GM10248 (cell line): ENCODE data around the gene GTF3C2.

ENCODE experiments used
- CTCF ChIA-PET: fragments of 300-600 bp; sonication (Branson Sonifier 250); formaldehyde crosslinking; extraction: SDS; loops from one replicate; lab custom pipeline; 2021; ENCODE audit warnings: antibody characterized with exemption; lab: Yijun Ruan, JAX
- POLR2A ChIA-PET: fragments of 350-650 bp; sonication (Branson Sonifier 250); formaldehyde crosslinking; extraction: SDS; loops from one replicate; lab custom pipeline; 2020; ENCODE audit warnings: antibody characterized with exemption; lab: Yijun Ruan, JAX
- DNase-seq: peaks from one replicate; pipeline ENCODE4 v3.0.0; 2012; ENCODE audit errors: extremely low spot score
- TF ChIP-seq, protein P1 (sequence below): IDR thresholded peaks from 2 replicates; pipeline ENCODE4 v1.5.1; 2012; ENCODE audit warnings: mild to moderate bottlenecking, low read depth; ENCODE audit errors: extremely low read depth, missing control alignments, control extremely low read depth

Gene GTF3C2

DNA sequence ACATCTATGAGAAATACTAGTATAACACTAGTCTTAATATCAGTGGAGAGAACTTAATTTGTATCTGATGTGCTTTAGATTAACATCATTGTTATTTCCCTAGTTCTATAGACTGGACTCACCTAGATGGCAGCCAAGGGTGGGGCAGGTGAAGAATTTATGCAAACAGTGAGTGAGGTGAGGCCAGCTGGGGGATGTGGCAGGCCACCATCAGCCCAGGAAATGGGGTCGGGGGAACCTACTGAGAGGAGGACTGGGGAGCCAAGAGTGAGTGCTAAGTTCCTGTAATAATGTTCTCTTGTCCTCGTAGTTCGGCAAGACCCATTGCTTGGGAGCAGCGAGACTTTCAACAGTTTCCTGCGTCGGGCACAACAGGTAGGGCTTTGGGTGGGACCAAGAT, 16.4 kb upstream of the GTF3C2 start:
- POLR2A ChIA-PET = no interaction called here
- TF ChIP-seq, protein P1, sequence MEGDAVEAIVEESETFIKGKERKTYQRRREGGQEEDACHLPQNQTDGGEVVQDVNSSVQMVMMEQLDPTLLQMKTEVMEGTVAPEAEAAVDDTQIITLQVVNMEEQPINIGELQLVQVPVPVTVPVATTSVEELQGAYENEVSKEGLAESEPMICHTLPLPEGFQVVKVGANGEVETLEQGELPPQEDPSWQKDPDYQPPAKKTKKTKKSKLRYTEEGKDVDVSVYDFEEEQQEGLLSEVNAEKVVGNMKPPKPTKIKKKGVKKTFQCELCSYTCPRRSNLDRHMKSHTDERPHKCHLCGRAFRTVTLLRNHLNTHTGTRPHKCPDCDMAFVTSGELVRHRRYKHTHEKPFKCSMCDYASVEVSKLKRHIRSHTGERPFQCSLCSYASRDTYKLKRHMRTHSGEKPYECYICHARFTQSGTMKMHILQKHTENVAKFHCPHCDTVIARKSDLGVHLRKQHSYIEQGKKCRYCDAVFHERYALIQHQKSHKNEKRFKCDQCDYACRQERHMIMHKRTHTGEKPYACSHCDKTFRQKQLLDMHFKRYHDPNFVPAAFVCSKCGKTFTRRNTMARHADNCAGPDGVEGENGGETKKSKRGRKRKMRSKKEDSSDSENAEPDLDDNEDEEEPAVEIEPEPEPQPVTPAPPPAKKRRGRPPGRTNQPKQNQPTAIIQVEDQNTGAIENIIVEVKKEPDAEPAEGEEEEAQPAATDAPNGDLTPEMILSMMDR = no peak
- CTCF ChIA-PET = no interaction called here
- no peak for DNase-seq

DNA sequence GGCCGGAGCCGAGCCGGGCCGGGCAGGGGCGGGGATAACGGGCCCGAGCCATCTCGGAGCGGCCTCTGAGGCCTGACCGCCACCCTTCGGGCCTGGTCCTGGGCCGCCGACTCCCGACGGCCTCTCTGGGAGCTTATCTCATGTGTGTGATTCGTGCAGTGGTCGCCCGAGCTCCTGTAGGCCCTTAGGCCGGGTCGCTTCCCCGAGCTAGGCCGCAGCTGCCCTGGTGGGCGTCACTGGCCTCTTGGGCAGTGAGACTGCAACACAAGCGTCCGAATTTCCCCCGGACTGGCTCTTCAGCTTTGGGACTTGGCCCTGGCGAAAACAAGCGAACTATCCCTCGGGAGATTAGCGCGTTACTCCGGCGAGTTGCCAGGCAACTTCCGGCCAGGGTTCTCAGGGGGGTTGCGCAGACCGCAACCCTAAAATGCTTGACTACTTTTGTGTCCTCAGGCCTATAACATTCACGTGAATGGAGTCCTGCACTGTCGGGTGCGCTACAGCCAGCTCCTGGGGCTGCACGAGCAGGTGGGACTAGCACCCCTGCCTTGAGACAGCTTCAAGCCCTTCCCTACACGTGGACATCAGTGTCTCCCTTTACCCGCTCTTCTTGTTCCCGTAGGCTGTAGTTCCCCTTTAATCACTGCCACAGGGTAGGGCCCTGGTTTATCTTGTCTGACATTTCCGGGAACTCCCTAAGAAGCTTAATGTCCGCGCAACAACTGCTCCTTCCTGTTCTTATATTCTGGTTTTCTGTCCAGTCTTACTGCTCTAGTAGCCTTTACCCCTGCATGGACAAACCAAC, 14.5 kb upstream of the GTF3C2 start:
- peak; percentile 42 for DNase-seq
- TF ChIP-seq, protein P1 = no peak
- CTCF ChIA-PET = interaction anchor here (0.8 to 2.3 kb wide), 5 partner anchors 9 to 71 kb away, joined by 3 to 13 read pairs (median 3); partner anchors contain the start of gene ZNF513
- POLR2A ChIA-PET = interaction anchor here (0.5 to 1.6 kb wide), 2 partner anchors 10 to 1226 kb away, joined by 7 read pairs; partner anchors contain the start of gene ZNF513

DNA sequence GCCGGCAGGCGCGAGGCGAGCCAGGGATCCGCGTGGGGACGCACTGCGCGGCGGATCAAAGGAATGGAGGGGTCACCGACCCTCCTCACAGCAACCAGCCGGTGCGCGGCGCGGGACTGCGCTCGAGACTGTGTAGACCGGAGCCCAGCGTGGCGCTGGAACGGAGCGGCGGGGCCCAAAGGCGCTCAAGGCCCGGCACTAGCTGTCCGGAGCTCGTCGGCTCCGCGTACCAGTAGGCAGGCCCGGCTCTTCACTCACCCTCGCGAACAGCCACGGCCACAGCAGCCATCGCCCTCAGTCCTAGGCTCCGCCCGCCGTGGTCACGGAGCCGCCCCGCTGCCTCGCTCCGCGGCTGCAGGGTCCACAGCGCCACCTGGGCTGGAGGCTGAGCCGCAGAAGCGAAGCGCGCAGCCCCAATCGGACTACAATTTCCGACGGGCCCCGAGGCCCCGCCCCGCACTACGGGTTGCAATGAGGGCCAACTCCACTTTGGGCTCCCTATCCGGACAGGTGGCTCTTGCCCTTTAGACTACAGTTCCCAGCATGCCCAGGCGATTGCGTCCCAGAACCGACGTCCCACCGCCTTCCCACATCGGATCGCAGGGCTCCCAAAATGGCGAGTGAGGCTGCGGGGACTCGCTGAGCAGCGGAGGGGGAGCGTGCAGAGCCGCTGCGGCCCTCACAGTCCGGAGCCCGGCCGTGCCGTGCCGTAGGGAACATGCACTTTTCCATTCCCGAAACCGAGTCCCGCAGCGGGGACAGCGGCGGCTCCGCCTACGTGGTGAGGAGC, 13.7 kb upstream of the GTF3C2 start, which contains the start of the genes EIF2B4 and SNX17:
TSS of gene EIF2B4 (minus strand) at position 313 of the 790 bp plus-strand sequence. CDS start at position 289, 24 bp downstream.
TSS of gene SNX17 (plus strand) at position 591 of the 790 bp plus-strand sequence. CDS start at position 719, 128 bp downstream.
- peak; percentile 96 for DNase-seq
- TF ChIP-seq, protein P1 = peak; percentile 94
- CTCF ChIA-PET = interaction anchor here (0.7 to 2.3 kb wide), 18 partner anchors 8 to 313 kb away, joined by 3 to 13 read pairs (median 4); partner anchors contain the start of genes CCDC121, GPN1, GTF3C2 and NRBP1
- POLR2A ChIA-PET = interaction anchor here (0.5 to 1.6 kb wide), 2 partner anchors 11 to 1227 kb away, joined by 7 read pairs; partner anchors contain the start of gene ZNF513

DNA sequence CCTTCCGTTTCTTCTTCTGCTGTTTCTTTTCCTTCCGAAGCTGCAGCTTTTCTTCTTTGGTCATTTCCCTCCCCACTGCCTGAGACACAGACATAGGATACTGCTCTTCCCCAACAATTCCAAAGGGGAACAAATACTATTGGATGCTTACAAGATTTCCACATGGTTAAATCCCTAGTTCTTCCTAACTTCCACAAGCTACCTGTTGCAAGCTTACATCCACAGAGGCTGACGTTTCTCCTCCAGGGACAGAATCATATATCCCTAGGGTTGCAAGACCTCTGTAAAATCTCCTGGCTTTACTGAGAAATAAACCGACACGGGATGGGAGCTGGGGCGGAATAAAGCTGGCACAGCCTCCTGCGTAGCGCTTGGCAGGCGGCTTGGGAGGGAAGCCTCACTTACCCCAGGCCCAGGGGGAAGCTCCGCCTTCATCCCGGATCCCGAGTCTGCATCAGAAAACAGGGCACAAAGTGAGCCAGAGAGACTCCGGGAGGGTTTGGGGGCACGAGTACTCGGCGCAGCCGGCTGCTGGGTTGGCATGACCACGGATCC, 13.0 kb upstream of the GTF3C2 start:
- ChIA-PET POLR2A (no interaction called here), CTCF (interaction anchor here (0.7 to 1.9 kb wide), 17 partner anchors 9 to 314 kb away, joined by 3 to 10 read pairs (median 4); partner anchors contain the start of genes CCDC121, GPN1, GTF3C2 and NRBP1)
- DNase-seq = no peak
- TF ChIP-seq, protein P1 = no peak

DNA sequence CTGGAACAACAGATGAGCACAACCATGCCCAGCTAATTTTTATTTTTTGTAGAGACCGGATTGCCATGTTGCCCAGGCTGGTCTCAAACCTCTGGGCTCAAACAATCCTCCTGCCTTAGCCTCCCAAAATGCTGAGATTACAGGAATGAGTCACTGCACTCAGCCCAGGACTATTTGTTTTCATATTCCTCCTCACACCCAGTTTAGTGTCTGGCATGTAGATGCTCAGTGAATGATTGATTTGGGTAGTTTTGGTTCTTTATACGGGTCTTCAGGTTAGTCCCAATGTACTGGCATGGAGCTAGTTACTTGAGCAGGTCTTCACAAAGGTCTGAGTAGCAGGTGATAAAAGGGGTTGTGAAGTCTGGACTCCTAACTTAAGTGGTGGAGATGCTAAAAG, 7.4 kb upstream of the GTF3C2 start:
- TF ChIP-seq, protein P1 = no peak
- no peak for DNase-seq
- ChIA-PET POLR2A (no interaction called here), CTCF (interaction anchor here (0.7 to 1.5 kb wide), 3 partner anchors 17 to 64 kb away, joined by 3 to 4 read pairs (median 3); partner anchors contain the start of genes NRBP1 and ZNF513)
